Myocyte (in vitro differentiated cells): ENCODE data around the gene GKN1. TPM values are rescaled to one million over a fixed set of nuclear protein-coding genes. Genes with fewer than 3 reads are reported as not detected.

Experiments used
- DNase-seq: peaks from one replicate; pipeline ENCODE4 v3.0.0-alpha.2; 2012; ENCODE audit warnings: low read depth
- total RNA-seq: library from RNA; depleted of rRNA; stranded (reverse); fragments of >200 nt; gene quantifications from 2 replicates; pipeline ENCODE4 v1.2.3, GENCODE V29; 2014

GKN1 gene
- total RNA-seq, 1 donor from 2014 or later, result not detected

DNA sequence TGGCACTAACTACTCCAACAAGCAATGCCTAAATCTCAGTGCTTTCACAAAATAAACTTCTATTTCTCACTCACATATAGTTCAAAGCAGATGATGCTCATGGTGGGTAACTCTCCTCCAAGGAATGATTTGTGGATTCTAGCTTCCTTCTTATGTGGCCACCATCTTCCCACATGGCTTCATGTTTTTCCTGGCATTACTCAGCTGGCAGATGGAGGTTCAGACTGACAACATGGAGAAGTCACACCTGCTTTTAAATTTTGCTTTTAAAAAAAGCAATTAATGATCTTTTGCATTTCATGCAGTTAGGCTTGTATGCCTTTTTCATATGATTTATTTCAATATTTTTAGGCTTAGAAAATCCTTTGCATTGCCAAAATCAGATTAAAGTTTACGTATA is 15.4 kb upstream of the GKN1 start:
- no peak for DNase-seq

DNA sequence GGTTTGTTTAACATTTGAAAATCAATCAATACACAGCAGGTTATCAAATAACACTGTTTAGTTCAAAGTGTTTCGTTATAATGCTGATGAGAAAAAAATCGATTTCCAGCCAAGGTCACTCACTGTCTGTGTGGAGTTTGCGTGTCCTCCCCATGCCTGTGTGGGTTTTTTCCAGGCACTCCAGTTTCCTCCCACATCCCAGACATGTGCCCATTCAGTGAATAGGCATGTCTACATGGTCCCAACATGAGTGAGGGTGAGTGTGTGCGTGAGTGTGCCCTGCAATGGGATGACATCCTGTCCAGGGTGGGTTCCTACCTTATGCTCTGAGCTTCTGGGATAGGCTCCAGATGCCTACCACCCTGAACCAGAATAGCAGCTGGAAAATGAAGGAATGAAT is 13.1 kb upstream of the GKN1 start:
- DNase-seq, result no peak

DNA sequence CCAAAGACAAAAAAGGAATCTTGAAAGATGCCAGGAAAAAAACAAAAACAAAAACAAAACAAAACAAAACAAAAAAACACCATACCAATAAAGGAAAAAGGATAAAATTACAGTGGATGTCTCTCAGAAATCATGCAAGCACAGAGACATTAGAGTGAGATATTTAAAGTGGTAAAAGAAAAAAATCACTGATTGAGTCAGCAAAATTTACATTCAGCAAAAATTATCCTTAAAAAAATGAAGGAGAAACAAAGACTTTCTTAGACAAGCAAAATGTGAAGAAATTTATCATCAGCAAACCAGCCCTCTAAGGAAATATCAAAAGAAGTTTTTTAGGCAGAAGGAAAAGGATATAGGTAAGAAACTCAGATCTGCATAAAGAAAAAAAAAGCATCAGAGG is 10.2 kb upstream of the GKN1 start:
- no peak for DNase-seq

GRCh38 chr2:68968221-68968620 is 6.2 kb upstream of the GKN1 start:
- no peak for DNase-seq

DNA sequence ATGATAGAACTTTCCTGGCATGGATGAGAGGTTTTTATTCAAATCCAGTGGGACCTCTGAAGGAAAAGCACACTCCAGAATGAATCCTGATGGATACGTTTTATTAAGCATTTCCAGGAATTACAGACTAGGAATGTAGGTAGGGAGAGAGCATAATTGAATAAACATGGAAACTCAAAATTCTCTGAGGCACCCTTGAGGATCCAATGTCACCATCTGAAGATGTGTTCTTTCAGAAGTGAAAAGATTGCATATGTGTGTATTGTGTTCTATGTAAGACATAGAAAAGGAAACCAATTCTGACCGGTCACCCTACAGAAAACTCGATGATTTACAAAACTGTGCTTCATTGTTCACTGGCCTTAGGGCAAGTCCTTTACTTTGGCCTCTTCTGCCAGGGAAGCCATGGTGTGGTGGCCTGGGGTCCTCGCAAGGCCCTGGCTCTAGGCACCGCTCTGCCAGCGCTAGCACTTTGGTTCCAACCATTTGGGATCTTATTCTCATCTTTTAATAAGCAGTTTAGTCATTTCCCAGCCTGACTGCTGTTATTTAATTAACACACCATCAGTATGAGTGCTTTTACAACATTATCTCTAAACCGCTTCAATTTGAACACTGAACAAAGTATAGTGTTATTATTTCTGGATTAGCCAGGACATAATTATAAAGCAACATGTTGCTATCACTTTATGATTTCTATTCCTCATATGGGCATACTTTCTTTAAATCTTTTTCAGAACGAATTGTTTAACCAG is 4.5 kb upstream of the GKN1 start:
- DNase-seq, result no peak

GRCh38 chr2:68970566-68971265 is 3.7 kb upstream of the GKN1 start:
- no peak for DNase-seq

DNA sequence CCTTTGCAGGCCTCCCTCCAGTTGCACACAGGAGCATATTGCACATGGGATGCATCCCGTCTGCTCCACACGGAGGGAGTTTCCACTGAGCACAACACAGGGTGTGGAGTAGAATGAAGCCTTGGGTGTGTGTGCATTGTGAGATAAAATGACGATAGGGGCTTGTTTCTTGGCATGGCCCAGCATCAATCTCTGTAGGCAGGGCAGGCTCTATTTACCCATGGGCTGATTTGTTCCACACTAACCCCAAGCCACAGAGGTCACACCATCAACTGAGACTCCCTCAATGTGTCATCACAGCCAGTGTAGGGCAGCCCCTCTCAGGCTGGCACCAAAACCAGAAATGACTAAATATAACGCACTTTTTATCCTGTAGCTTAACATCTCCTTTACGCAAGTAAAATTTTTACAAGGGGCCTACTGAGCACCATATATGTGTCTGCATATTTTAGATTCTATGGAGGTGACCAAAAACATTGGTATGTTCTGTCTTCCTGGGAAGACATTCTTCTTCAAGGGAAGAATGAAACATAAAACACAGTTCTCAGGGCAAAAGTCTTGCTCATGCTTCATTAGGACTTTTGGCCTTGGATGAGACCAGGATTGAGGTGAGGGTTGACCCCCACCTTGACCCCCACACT is 2.7 kb upstream of the GKN1 start:
- peak; percentile 74 for DNase-seq

DNA sequence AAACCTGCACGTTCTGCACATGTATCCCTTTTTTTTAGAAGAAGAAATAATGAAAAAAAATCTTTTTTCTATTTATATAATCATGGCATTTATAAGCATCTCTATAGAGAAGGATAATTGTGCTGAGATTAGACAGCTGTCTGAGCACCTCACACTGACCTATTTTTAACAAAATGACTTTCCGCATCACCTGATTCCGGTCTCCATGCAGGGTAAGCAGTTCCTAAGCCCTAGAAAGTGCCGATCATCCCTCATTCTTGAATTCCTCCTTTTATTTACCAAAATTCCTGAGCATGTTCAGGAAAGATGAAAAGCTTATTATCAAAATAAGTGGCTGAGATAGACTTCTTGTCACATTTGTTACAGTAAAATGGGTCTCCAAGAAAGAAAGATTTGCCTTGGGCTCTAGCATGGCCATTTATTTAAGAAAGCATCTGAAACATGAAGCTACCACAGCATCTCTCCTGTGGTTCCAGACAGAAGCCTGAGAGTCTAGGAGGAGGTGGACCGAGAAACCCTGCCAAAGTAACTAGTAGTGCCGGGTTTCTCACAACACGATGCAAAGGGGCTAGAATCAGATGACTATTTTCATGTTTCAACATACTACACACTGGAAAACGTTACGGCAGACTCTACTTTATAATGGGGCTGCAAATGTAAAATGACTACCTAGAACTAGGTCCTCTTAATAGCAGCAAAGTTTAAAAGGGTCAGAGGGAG is 670 bp downstream of the GKN1 start:
- peak; percentile 28 for DNase-seq

DNA sequence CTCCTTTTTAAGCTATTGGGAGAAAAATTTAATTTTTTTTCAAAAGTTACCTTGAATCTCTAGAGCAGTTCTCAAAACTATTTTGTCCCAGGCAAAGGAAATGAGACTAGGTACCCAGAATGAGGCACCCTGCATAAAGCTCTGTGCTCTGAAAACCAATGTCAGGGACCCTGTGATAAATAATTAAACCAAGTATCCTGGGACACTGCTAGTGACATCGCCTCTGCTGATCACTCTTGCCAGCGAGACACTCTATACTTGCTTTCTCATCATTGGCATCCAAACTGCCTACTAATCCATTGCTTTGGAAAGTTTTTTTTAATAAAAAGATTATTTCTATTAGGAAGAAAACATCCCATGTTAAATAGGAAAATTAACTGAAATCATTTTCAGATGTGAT is 1.4 kb downstream of the GKN1 start:
- no peak for DNase-seq

- DNase-seq, result no peak
These were observed 3.0 kb downstream of the GKN1 start for GRCh38 chr2:68977453-68977852.

DNA sequence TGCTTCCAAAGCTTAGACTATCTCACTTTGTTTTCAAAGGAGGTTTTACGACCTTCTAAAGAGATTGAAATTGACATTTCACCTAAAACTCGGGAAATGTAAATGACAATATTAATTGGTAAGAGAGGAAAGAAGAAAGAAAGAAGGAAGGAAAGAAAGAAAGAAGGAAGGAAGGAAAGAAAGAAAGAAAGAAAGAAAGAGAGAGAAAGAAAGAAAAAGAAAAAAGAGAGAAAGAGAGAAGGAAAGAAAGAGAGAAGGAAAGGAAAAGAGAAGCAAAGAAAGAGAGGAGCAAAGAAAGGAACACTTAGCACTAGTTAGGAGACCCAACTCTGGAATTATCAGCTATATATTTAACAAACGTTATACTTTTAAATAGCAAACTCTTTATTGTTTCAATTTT is 3.7 kb downstream of the GKN1 start:
- no peak for DNase-seq

DNA sequence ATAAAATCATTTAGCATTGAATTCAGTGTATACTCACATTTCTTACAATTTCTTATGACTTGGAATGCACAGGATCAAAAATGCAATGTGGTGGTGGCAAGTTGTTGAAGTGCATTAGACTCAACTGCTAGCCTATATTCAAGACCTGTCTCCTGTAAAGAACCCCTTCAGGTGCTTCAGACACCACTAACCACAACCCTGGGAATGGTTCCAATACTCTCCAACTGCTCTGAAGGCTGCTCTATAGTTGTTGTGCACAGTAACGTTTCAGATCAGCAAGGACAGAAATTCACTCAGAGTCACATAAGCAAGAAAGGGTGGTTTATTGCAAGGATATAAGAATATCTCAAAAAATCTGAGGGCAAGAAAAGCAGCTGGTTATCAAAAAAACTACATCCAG is 6.5 kb downstream of the GKN1 start:
- DNase-seq, result no peak

- no peak for DNase-seq
These were observed 12.6 kb downstream of the GKN1 start for GRCh38 chr2:68987021-68987503.

GRCh38 chr2:68989035-68989434 is 14.6 kb downstream of the GKN1 start:
- DNase-seq, result no peak

- DNase-seq, result no peak
These were observed 17.9 kb downstream of the GKN1 start for GRCh38 chr2:68992341-68992740.

- peak; percentile 86 for DNase-seq
These were observed 18.5 kb downstream of the GKN1 start for GRCh38 chr2:68992933-68993332.

DNA sequence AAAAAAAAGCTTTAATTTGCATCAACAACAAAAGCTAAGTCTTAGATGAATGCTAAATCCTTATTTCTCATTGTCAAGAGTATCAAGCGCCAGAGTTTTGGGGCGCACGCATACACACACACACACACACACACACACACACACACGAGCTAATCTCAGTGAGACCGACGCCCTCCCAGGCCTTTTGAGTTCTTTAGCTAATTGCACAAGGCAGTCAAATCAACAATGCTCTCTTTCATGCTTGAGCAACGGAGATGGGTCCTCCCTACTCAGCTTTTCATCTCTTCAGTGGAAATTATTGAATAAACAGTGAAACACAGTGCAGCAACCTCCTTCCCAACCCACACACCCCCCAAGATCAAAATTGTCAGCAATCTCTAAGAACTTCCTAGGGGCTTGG is 19.2 kb downstream of the GKN1 start:
- no peak for DNase-seq

DNA sequence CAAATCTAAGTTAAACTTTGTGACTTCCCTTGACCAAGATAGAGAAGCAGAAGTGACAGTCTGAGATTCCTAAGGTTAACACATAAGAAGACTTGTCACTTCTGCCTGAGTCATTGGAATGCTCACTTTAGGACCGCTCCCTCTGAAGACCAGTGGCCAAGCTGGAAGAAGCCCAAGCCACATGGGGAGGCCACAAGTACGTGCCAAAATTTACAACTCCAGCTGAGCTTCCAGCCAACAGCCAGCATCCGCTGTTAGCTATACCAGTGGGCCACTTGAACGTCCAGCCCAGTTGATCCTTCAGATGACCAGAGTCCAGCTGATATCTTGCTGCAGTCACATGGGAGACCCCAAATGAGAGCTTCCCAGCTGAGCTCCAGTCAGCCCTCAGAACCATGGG is 20.4 kb downstream of the GKN1 start:
- peak; percentile 98 for DNase-seq

- DNase-seq, result no peak
These were observed 21.5 kb downstream of the GKN1 start for GRCh38 chr2:68995916-68996315.

DNA sequence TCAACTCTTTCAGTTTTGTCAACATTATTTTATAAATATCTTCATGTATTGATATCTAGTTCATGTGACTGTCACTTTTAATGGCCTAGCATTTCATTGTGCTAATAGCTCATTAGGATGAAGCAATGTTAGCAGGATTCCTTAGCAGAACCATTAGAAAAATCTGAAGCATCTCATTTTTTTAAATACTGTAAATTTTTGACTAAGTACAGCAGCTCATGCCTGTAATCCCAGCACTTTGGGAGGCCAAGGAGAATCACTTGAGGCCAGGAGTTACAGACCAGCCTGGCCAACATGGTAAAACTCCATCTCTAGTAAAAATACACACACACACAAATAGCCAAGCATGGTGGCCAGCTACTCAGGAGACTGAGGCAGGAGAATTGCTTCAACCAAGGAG is 23.0 kb downstream of the GKN1 start:
- no peak for DNase-seq

DNA sequence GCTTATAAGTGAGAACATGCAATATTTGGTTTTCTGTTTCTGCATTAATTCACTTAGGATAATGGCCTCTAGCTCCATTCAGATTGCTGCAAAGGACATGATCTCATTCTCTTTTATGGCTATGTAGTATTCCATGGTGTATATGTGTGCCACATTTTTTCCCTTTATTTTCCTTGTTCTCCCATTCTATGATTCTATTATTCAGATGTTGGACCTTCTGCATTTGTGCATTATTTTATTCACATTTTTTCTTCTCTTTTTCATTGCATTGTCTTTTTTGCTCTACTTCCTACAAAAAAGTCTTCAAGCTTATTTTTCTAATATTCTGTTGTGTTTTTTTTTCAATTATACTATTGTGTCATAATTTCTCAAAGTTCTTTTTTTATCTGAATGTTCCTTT is 27.4 kb downstream of the GKN1 start:
- DNase-seq, result no peak

- no peak for DNase-seq
These were observed 29.3 kb downstream of the GKN1 start for GRCh38 chr2:69003731-69004130.
